GM10248 (cell line): Measurements from ENCODE around the gene TPBGL.

ENCODE experiments used
- CTCF ChIA-PET: fragments of 300-600 bp; sonication (Branson Sonifier 250); formaldehyde crosslinking; extraction: SDS; loops from one replicate; lab custom pipeline; 2021; ENCODE audit warnings: antibody characterized with exemption; lab: Yijun Ruan, JAX
- POLR2A ChIA-PET: fragments of 350-650 bp; sonication (Branson Sonifier 250); formaldehyde crosslinking; extraction: SDS; loops from one replicate; lab custom pipeline; 2020; ENCODE audit warnings: antibody characterized with exemption; lab: Yijun Ruan, JAX
- DNase-seq: peaks from one replicate; pipeline ENCODE4 v3.0.0; 2012; ENCODE audit errors: extremely low spot score
- TF ChIP-seq, protein P1 (sequence below): IDR thresholded peaks from 2 replicates; pipeline ENCODE4 v1.5.1; 2012; ENCODE audit warnings: mild to moderate bottlenecking, low read depth; ENCODE audit errors: extremely low read depth, missing control alignments, control extremely low read depth

The TPBGL gene

GRCh38 chr11:75262961-75263852 is 22.6 kb downstream of the TPBGL start:
- POLR2A ChIA-PET: no interaction called here
- TF ChIP-seq, protein P1, sequence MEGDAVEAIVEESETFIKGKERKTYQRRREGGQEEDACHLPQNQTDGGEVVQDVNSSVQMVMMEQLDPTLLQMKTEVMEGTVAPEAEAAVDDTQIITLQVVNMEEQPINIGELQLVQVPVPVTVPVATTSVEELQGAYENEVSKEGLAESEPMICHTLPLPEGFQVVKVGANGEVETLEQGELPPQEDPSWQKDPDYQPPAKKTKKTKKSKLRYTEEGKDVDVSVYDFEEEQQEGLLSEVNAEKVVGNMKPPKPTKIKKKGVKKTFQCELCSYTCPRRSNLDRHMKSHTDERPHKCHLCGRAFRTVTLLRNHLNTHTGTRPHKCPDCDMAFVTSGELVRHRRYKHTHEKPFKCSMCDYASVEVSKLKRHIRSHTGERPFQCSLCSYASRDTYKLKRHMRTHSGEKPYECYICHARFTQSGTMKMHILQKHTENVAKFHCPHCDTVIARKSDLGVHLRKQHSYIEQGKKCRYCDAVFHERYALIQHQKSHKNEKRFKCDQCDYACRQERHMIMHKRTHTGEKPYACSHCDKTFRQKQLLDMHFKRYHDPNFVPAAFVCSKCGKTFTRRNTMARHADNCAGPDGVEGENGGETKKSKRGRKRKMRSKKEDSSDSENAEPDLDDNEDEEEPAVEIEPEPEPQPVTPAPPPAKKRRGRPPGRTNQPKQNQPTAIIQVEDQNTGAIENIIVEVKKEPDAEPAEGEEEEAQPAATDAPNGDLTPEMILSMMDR: no peak
- no peak for DNase-seq
- CTCF ChIA-PET: interaction anchor here (1.1 to 3.1 kb wide), 8 partner anchors 8 to 123 kb away, joined by 3 to 9 read pairs (median 4); no protein-coding TSS in a partner anchor

- TF ChIP-seq, protein P1: no peak
- CTCF ChIA-PET: interaction anchor here (1.4 to 3.1 kb wide), 3 partner anchors 16 to 124 kb away, joined by 4 to 9 read pairs (median 7); no protein-coding TSS in a partner anchor
- POLR2A ChIA-PET: no interaction called here
- DNase-seq: no peak
Measured at GRCh38 chr11:75263944-75264349, 23.4 kb downstream of the TPBGL start.

DNA sequence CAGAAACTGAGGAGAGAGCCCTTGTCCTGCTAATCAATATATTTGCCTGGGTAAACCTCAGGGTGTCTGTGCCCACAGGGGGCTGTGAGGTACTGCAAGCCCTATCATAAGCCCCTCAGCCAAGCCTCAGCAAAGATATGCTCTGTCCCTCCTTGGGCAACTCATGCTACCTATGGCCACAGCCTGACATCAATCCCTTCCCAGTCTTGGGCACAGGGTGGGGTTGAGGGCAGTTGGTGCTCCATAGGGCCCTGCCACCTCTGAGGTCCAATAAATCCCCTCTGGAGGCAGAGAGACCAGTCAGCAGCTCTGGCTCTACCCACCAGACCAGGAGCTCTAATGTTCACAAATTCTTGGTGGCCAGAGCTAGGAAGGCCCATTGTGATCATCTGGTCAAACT is 23.8 kb downstream of the TPBGL start:
- TF ChIP-seq, protein P1: no peak
- POLR2A ChIA-PET: no interaction called here
- DNase-seq: no peak
- CTCF ChIA-PET: interaction anchor here (1.0 to 3.1 kb wide), 4 partner anchors 9 to 124 kb away, joined by 3 to 9 read pairs (median 6); no protein-coding TSS in a partner anchor

- DNase-seq: no peak
- POLR2A ChIA-PET: no interaction called here
- TF ChIP-seq, protein P1: no peak
- CTCF ChIA-PET: interaction anchor here (1.0 to 1.6 kb wide), 3 partner anchors 10 to 125 kb away, joined by 3 to 7 read pairs (median 4); no protein-coding TSS in a partner anchor
Measured at GRCh38 chr11:75264971-75265370, 24.4 kb downstream of the TPBGL start.

- no peak for DNase-seq
- TF ChIP-seq, protein P1: no peak
- ChIA-PET CTCF (no interaction called here), POLR2A (no interaction called here)
Measured at GRCh38 chr11:75265851-75266531, 25.4 kb downstream of the TPBGL start.
